KOPT-K1 (cell line): ENCODE results near the gene PARPBP.
"Not testable (repeated sequence)": the region's sequence is repeated elsewhere in the genome, so short reads cannot be mapped to it uniquely, and the experiment has no call there.

Experiments used
- H3K27ac ChIP-seq: fragments of 200-600 bp; sonication (generic); 2 replicates; pipeline ENCODE4 v1.5.1; 2016; ENCODE audit warnings: antibody characterized with exemption, mild to moderate bottlenecking, low read depth, low read length; ENCODE audit not compliant: poor library complexity, severe bottlenecking
- H3K36me3 ChIP-seq: fragments of 200-600 bp; sonication (generic); 2 replicates; pipeline ENCODE4 v1.5.1; 2017; ENCODE audit warnings: antibody characterized with exemption, mild to moderate bottlenecking, low read length, moderate library complexity; ENCODE audit not compliant: insufficient read depth
- H3K9me3 ChIP-seq: fragments of 200-600 bp; sonication (generic); 2 replicates; pipeline ENCODE4 v1.5.1; 2017; ENCODE audit warnings: antibody characterized with exemption, low read length, mild to moderate bottlenecking; ENCODE audit not compliant: insufficient read depth, poor library complexity, severe bottlenecking

Gene PARPBP

GRCh38 chr12:102174761-102175160, 54.8 kb downstream of the PARPBP start:
- Histone ChIP-seq H3K9me3 (no peaks in the 10 kb centered on the region), H3K36me3 (peaks cover 75% of the 10 kb centered on the region), H3K27ac (no peak overlapping the region)

- Histone ChIP-seq H3K36me3 (peaks cover 52% of the 10 kb centered on the region), H3K9me3 (no peaks in the 10 kb centered on the region), H3K27ac (no peak overlapping the region)
Measured at GRCh38 chr12:102182635-102183034, 62.7 kb downstream of the PARPBP start.

GRCh38 chr12:102195826-102196225, 75.8 kb downstream of the PARPBP start:
- Histone ChIP-seq H3K27ac (no peak overlapping the region), H3K36me3 (peaks cover 22% of the 10 kb centered on the region), H3K9me3 (no peaks in the 10 kb centered on the region)

GRCh38 chr12:102197789-102198188, 77.8 kb downstream of the PARPBP start, which contains the start of gene PMCH:
PMCH (minus strand) TSS chr12:102197833; CDS start chr12:102197770, 63 bp downstream.
- Histone ChIP-seq H3K36me3 (peaks cover 22% of the 10 kb centered on the region), H3K27ac (no peak within 1 kb of the TSS), H3K9me3 (no peaks in the 10 kb centered on the region)

GRCh38 chr12:102201436-102202061, 81.6 kb downstream of the PARPBP start:
- H3K9me3 ChIP-seq, result peaks cover under 1% of the 10 kb centered on the region
- H3K36me3 ChIP-seq, result peaks cover 44% of the 10 kb centered on the region
- H3K27ac ChIP-seq, result no peak overlapping the region

- Histone ChIP-seq H3K27ac (no peak overlapping the region), H3K36me3 (peaks cover 44% of the 10 kb centered on the region), H3K9me3 (peaks cover 10% of the 10 kb centered on the region)
Measured at GRCh38 chr12:102202556-102202955, 82.6 kb downstream of the PARPBP start.

- Histone ChIP-seq H3K9me3 (peaks cover 24% of the 10 kb centered on the region), H3K36me3 (peaks cover 55% of the 10 kb centered on the region), H3K27ac (no peak overlapping the region)
Measured at GRCh38 chr12:102204025-102204424, 84.0 kb downstream of the PARPBP start.

GRCh38 chr12:102215992-102216691, 96.2 kb downstream of the PARPBP start:
- H3K36me3 ChIP-seq, result no peaks in the 10 kb centered on the region
- no peaks in the 10 kb centered on the region for H3K9me3 ChIP-seq
- H3K27ac ChIP-seq, result no peak overlapping the region

- H3K9me3 ChIP-seq, result no peaks in the 10 kb centered on the region
- H3K36me3 ChIP-seq, result no peaks in the 10 kb centered on the region
Measured at GRCh38 chr12:102220736-102221135, 100.8 kb downstream of the PARPBP start.

GRCh38 chr12:102227954-102228353, 108.0 kb downstream of the PARPBP start:
- Histone ChIP-seq H3K27ac (no peak overlapping the region), H3K36me3 (no peaks in the 10 kb centered on the region), H3K9me3 (no peaks in the 10 kb centered on the region)

More at GRCh38 chr12:102220736-102221135, 100.8 kb downstream of the PARPBP start:
- H3K27ac ChIP-seq, result no peak overlapping the region

- Histone ChIP-seq H3K27ac (no peak overlapping the region), H3K9me3 (no peaks in the 10 kb centered on the region), H3K36me3 (no peaks in the 10 kb centered on the region)
Measured at GRCh38 chr12:102232036-102232435, 112.1 kb downstream of the PARPBP start.

GRCh38 chr12:102232446-102232845, 112.5 kb downstream of the PARPBP start:
- Histone ChIP-seq H3K36me3 (no peaks in the 10 kb centered on the region), H3K9me3 (no peaks in the 10 kb centered on the region), H3K27ac (no peak overlapping the region)

- no peaks in the 10 kb centered on the region for H3K36me3 ChIP-seq
- H3K9me3 ChIP-seq, result no peaks in the 10 kb centered on the region
- no peak overlapping the region for H3K27ac ChIP-seq
Measured at GRCh38 chr12:102234599-102234998, 114.6 kb downstream of the PARPBP start.

- H3K36me3 ChIP-seq, H3K27ac ChIP-seq, H3K9me3 ChIP-seq: not testable (repeated sequence)
Measured at GRCh38 chr12:102240859-102241258, 120.9 kb downstream of the PARPBP start.
